8988T (cell line): ENCODE measurements around the gene MGST2.
"Not testable (repeated sequence)": the region's sequence is repeated elsewhere in the genome, so short reads cannot be mapped to it uniquely, and the experiment has no call there.

ENCODE experiments used
- DNase-seq: peaks from one replicate; pipeline ENCODE4 v3.0.0; 2011

Gene MGST2

GRCh38 chr4:139665690-139666529 lies at the start of gene MGST2:
Gene MGST2, plus strand, starts transcription at chr4:139665819. Its CDS starts 201 bp downstream, at chr4:139666020.
- DNase-seq = no peak

GRCh38 chr4:139617702-139618490 lies 47.7 kb upstream of the MGST2 start:
- no peak for DNase-seq

GRCh38 chr4:139619644-139620043 lies 46.0 kb upstream of the MGST2 start:
- DNase-seq = no peak

- DNase-seq = no peak
Measured at GRCh38 chr4:139622901-139623381, 42.7 kb upstream of the MGST2 start.

GRCh38 chr4:139624441-139625092 lies 41.1 kb upstream of the MGST2 start:
- no peak for DNase-seq

- DNase-seq = no peak
Measured at GRCh38 chr4:139625093-139625455, 40.5 kb upstream of the MGST2 start.

- DNase-seq = no peak
Measured at GRCh38 chr4:139625482-139625881, 40.1 kb upstream of the MGST2 start.

- no peak for DNase-seq
Measured at GRCh38 chr4:139628184-139629012, 37.2 kb upstream of the MGST2 start.

GRCh38 chr4:139629436-139630125 lies 36.0 kb upstream of the MGST2 start:
- DNase-seq = no peak

GRCh38 chr4:139630126-139630495 lies 35.5 kb upstream of the MGST2 start:
- no peak for DNase-seq

- no peak for DNase-seq
Measured at GRCh38 chr4:139630991-139631390, 34.6 kb upstream of the MGST2 start.

GRCh38 chr4:139631791-139632190 lies 33.8 kb upstream of the MGST2 start:
- no peak for DNase-seq

GRCh38 chr4:139632739-139633138 lies 32.9 kb upstream of the MGST2 start:
- DNase-seq = not testable (repeated sequence)

GRCh38 chr4:139633195-139633594 lies 32.4 kb upstream of the MGST2 start:
- no peak for DNase-seq

- no peak for DNase-seq
Measured at GRCh38 chr4:139633661-139634060, 32.0 kb upstream of the MGST2 start.

GRCh38 chr4:139635966-139636365 lies 29.7 kb upstream of the MGST2 start:
- DNase-seq = no peak

- not testable (repeated sequence) for DNase-seq
Measured at GRCh38 chr4:139638306-139638705, 27.3 kb upstream of the MGST2 start.

GRCh38 chr4:139639654-139640053 lies 26.0 kb upstream of the MGST2 start:
- no peak for DNase-seq

- DNase-seq = no peak
Measured at GRCh38 chr4:139641218-139641617, 24.4 kb upstream of the MGST2 start.

GRCh38 chr4:139642364-139642763 lies 23.3 kb upstream of the MGST2 start:
- no peak for DNase-seq

GRCh38 chr4:139643042-139643895 lies 22.4 kb upstream of the MGST2 start:
- DNase-seq = no peak
